H1 (cell line): Measurements from ENCODE around the gene MAN1C1. TPM values are rescaled to one million over a fixed set of nuclear protein-coding genes. Genes with fewer than 3 reads are reported as not detected.

Experiments used
- CTCF ChIA-PET: fragments of 300-600 bp; sonication (Branson Sonifier 250); formaldehyde crosslinking; loops from one replicate; lab custom pipeline; 2021; ENCODE audit not compliant: partially characterized antibody; lab: Charles Lee
- POLR2A ChIA-PET: fragments of 300-600 bp; sonication (Branson Sonifier 250); formaldehyde crosslinking; loops from one replicate; lab custom pipeline; 2021; ENCODE audit warnings: inconsistent platforms; ENCODE audit not compliant: partially characterized antibody; lab: Charles Lee
- DNase-seq, 2 experiments: peaks; one replicate each; pipeline versions ENCODE4 v3.0.0 to v3.0.0-alpha.2; 2010 to 2022; ENCODE audit warnings: low spot score in 2 of 2, low read depth in 1 of 2, mixed read lengths in 1 of 2
- FAIRE-seq: peaks from 2 replicates; lab custom pipeline; 2011; peaks lifted over from hg19 to GRCh38; lab: Jason Lieb, UNC
- H2AFZ ChIP-seq: 2 replicates; pipeline ENCODE4 v1.8.1; 2012; ENCODE audit warnings: low read length, inconsistent platforms
- H2AK5ac ChIP-seq: 2 replicates; pipeline ENCODE4 v1.6.1; 2013; ENCODE audit warnings: low read depth, low read length
- H2BK120ac ChIP-seq: replicated peaks from 2 replicates; pipeline ENCODE3; 2013; ENCODE audit warnings: low read depth, low read length, inconsistent platforms
- H2BK12ac ChIP-seq: 2 replicates; pipeline ENCODE4 v1.6.1; 2013; ENCODE audit warnings: low read depth, low read length
- H2BK15ac ChIP-seq: 2 replicates; pipeline ENCODE4 v1.6.1; 2013; ENCODE audit warnings: low read length
- H2BK20ac ChIP-seq: 2 replicates; pipeline ENCODE4 v1.6.1; 2013; ENCODE audit warnings: low read length
- H2BK5ac ChIP-seq: 2 replicates; pipeline ENCODE4 v1.6.1; 2013; ENCODE audit warnings: low read depth, low read length
- H3K14ac ChIP-seq: 2 replicates; pipeline ENCODE4 v1.6.1; 2013; ENCODE audit warnings: inconsistent platforms; ENCODE audit not compliant: insufficient read length
- H3K18ac ChIP-seq: 2 replicates; pipeline ENCODE4 v1.6.1; 2013; ENCODE audit warnings: low read length; ENCODE audit errors: extremely low read depth
- H3K23ac ChIP-seq: 2 replicates; pipeline ENCODE4 v1.6.1; 2013; ENCODE audit warnings: inconsistent platforms; ENCODE audit not compliant: insufficient read length
- H3K23me2 ChIP-seq: 2 replicates; pipeline ENCODE4 v1.6.1; 2013; ENCODE audit warnings: low read depth, low read length
- H3K27ac ChIP-seq: 2 replicates; pipeline ENCODE4 v1.6.1; 2011; ENCODE audit warnings: low read depth, low read length, inconsistent platforms
- H3K27me3 ChIP-seq, 4 experiments: replicated peaks in 1 of 4; 1 replicate in 1 of 4; 2 replicates in 3 of 4; pipeline versions ENCODE4 v1.6.1 to v1.8.1; 2011 to 2013; ENCODE audit warnings: low read length in 3 of 4, mild to moderate bottlenecking in 3 of 4, inconsistent platforms in 2 of 4, mixed read lengths in 2 of 4, moderate library complexity in 1 of 4; ENCODE audit not compliant: control insufficient read depth in 3 of 4, insufficient read depth in 3 of 4; ENCODE audit errors: extremely low read depth in 1 of 4
- H3K36me3 ChIP-seq, 4 experiments: 2 replicates each; pipeline versions ENCODE4 v1.6.1 to v1.8.1; 2011 to 2013; ENCODE audit warnings: mild to moderate bottlenecking in 4 of 4, low read length in 3 of 4, moderate library complexity in 2 of 4, control low read depth in 1 of 4, inconsistent platforms in 1 of 4; ENCODE audit not compliant: insufficient read depth in 4 of 4, control insufficient read depth in 2 of 4
- H3K4ac ChIP-seq: replicated peaks from 2 replicates; pipeline ENCODE3; 2013; ENCODE audit warnings: low read length, low read depth, mixed read lengths, inconsistent platforms; ENCODE audit not compliant: insufficient read length
- H3K4me1 ChIP-seq, 4 experiments: replicated peaks in 1 of 4; 1 replicate in 1 of 4; 2 replicates in 3 of 4; pipeline versions ENCODE4 v1.6.1 to v1.8.1; 2011 to 2013; ENCODE audit warnings: low read length in 3 of 4, inconsistent platforms in 2 of 4, mixed read lengths in 1 of 4; ENCODE audit not compliant: insufficient read depth in 4 of 4, control insufficient read depth in 3 of 4
- H3K4me2 ChIP-seq, 2 experiments: 2 replicates each; pipeline versions ENCODE4 v1.6.1 to v1.8.1; 2011 to 2013; ENCODE audit warnings: low read depth in 2 of 2, low read length in 2 of 2, control low read depth in 1 of 2, inconsistent platforms in 1 of 2, mild to moderate bottlenecking in 1 of 2; ENCODE audit not compliant: insufficient read depth in 1 of 2
- H3K4me3 ChIP-seq, 4 experiments: fragments of 200-600, 300-600 bp in 1 of 4; sonication (generic), shearing (Covaris generic), sonication (Bioruptor Twin) in 1 of 4; 2 replicates each; pipeline versions ENCODE4 v1.5.1 to v1.8.1; 2011 to 2016; ENCODE audit warnings: low read length in 4 of 4, low read depth in 3 of 4, control low read depth in 2 of 4, inconsistent platforms in 2 of 4, mild to moderate bottlenecking in 2 of 4, mixed read lengths in 1 of 4, moderate library complexity in 1 of 4; ENCODE audit not compliant: insufficient read depth in 2 of 4; ENCODE audit errors: extremely low read depth in 1 of 4
- H3K56ac ChIP-seq: replicated peaks from 2 replicates; pipeline ENCODE3; 2013; ENCODE audit warnings: low read depth, mild to moderate bottlenecking, mixed read lengths, low read length, inconsistent platforms; ENCODE audit not compliant: insufficient read length
- H3K79me1 ChIP-seq: 2 replicates; pipeline ENCODE4 v1.6.1; 2013; ENCODE audit warnings: low read depth, low read length, control low read depth
- H3K79me2 ChIP-seq, 2 experiments: 2 replicates each; pipeline versions ENCODE4 v1.6.1 to v1.8.1; 2012 to 2013; ENCODE audit warnings: low read length in 2 of 2, mild to moderate bottlenecking in 2 of 2, inconsistent platforms in 1 of 2; ENCODE audit not compliant: insufficient read depth in 2 of 2, control insufficient read depth in 1 of 2
- H3K9ac ChIP-seq, 4 experiments: replicated peaks in 1 of 4; 1 replicate in 1 of 4; 2 replicates in 3 of 4; pipeline versions ENCODE4 v1.6.1 to v1.8.1; 2011 to 2013; ENCODE audit warnings: low read depth in 3 of 4, low read length in 3 of 4, control low read depth in 2 of 4, mild to moderate bottlenecking in 2 of 4, moderate library complexity in 2 of 4, inconsistent platforms in 1 of 4; ENCODE audit errors: extremely low read depth in 1 of 4
- H3K9me3 ChIP-seq, 2 experiments: 2 replicates each; pipeline versions ENCODE4 v1.6.1 to v1.8.1; 2012 to 2013; ENCODE audit warnings: mild to moderate bottlenecking in 2 of 2, moderate library complexity in 2 of 2, control low read depth in 1 of 2, inconsistent platforms in 1 of 2, low read depth in 1 of 2, low read length in 1 of 2, mixed read lengths in 1 of 2; ENCODE audit not compliant: insufficient read depth in 2 of 2
- H4K20me1 ChIP-seq, 2 experiments: replicated peaks in 1 of 2; 2 replicates each; pipeline versions ENCODE3 to v1.8.1; 2011 to 2013; ENCODE audit warnings: inconsistent platforms in 2 of 2, low read length in 2 of 2, mild to moderate bottlenecking in 1 of 2; ENCODE audit not compliant: insufficient read depth in 2 of 2, control insufficient read depth in 1 of 2
- H4K5ac ChIP-seq: 2 replicates; pipeline ENCODE4 v1.6.1; 2013; ENCODE audit warnings: low read length, low read depth, mixed read lengths, inconsistent platforms; ENCODE audit not compliant: insufficient read length
- H4K8ac ChIP-seq: 2 replicates; pipeline ENCODE4 v1.8.0; 2013; ENCODE audit warnings: mild to moderate bottlenecking, moderate library complexity, low read length, inconsistent platforms; ENCODE audit not compliant: insufficient read depth; ENCODE audit errors: extremely low read depth
- H4K91ac ChIP-seq: replicated peaks from 2 replicates; pipeline ENCODE3; 2013; ENCODE audit warnings: low read length, mixed read lengths, inconsistent platforms; ENCODE audit not compliant: insufficient read length
- E2F6 ChIP-seq: IDR thresholded peaks from 2 replicates; pipeline ENCODE4 v1.6.1; 2012; ENCODE audit warnings: inconsistent platforms
- WGBS, 2 experiments: shearing (Covaris generic) in 1 of 2; methylation state at CpG; one replicate each; pipeline versions ENCODE4 v1.1.6 to v1.1.7; 2013 to 2015; ENCODE audit warnings: low lambda C conversion rate in 2 of 2, mixed read lengths in 2 of 2, inconsistent platforms in 1 of 2, low coverage in 1 of 2, missing lambda C conversion rate in 1 of 2; ENCODE audit not compliant: insufficient replicate concordance in 2 of 2, insufficient coverage in 1 of 2, insufficient read length in 1 of 2; ENCODE audit errors: extremely low coverage in 1 of 2, missing lambda C conversion rate in 1 of 2; 5-methylcytosine and 5-hydroxymethylcytosine counted together
- polyA plus RNA-seq, 7 experiments: library from polyadenylated mRNA; depleted of rRNA in 3 of 7; stranded (reverse) in 5 of 7; unstranded in 2 of 7; fragments of >200 nt in 5 of 7; fragments of 200-250 nt in 2 of 7; gene quantifications; 1 replicate in 5 of 7; 2 replicates in 1 of 7; 4 replicates in 1 of 7; pipeline versions ENCODE4 v1.2.1 to v1.2.3, GENCODE V29; 2011 to 2013; ENCODE audit warnings: missing spikeins in 2 of 7, mixed read lengths in 2 of 7
- total RNA-seq: library from RNA; stranded (reverse); fragmentation: NEBNext Ultra II Directional; extraction: Animal tissue kit (Norgen Biotek cat#: 25700); gene quantifications from 2 replicates; pipeline ENCODE4 v1.2.1, GENCODE V29; 2021
- TF ChIP-seq, protein P1 (sequence below): IDR thresholded peaks from 2 replicates; pipeline ENCODE4 v1.6.1; 2011; ENCODE audit warnings: low read depth, mild to moderate bottlenecking, low read length; ENCODE audit not compliant: insufficient read depth

The MAN1C1 gene
- total and polyA plus RNA-seq, 2 of the 8 experiments (the other 6 are each of a cell fraction or from before 2014, with no cell fraction given), result 7.8 to 15.2 TPM

- no peak overlapping the region for H3K23ac ChIP-seq
- DNase-seq, result no peak
- H3K27me3 ChIP-seq, result no peaks in the 10 kb centered on the region
- no peak overlapping the region for H2AFZ ChIP-seq
- no peaks in the 10 kb centered on the region for H4K20me1 ChIP-seq
- H2BK20ac ChIP-seq, result no peak overlapping the region
- no peak overlapping the region for H2BK12ac ChIP-seq
- no peak overlapping the region for H3K4ac ChIP-seq
- H3K18ac ChIP-seq, result no peak overlapping the region
- POLR2A ChIA-PET, result no interaction called here
- no peak overlapping the region for H4K8ac ChIP-seq
- WGBS, 2 experiments, result 88% methylated on average over 10 of the region's 11 CpGs; no CpG with 5 or more reads in 1 of the 2 experiments
- no peak overlapping the region for H3K4me3 ChIP-seq
- H3K79me1 ChIP-seq, result no peaks in the 10 kb centered on the region; the same call in 1 of the 2 replicates
- CTCF ChIA-PET, result interaction anchor here (0.6 to 2.5 kb wide), 12 partner anchors 9 to 122 kb away, joined by 3 to 17 read pairs (median 4); no protein-coding TSS in a partner anchor
- H3K56ac ChIP-seq, result no peak overlapping the region
- H3K9me3 ChIP-seq, result 0 out of 4 replicates have a peak, but pooled peaks cover 0 to 3% of the 10 kb centered on the region in 2 experiments
- H3K27ac ChIP-seq, result no peak overlapping the region
- H4K5ac ChIP-seq, result no peak overlapping the region
- H3K4me2 ChIP-seq, result no peak overlapping the region
- peaks cover 1 to 10% (median 4%) of the 10 kb centered on the region in 4 experiments; a peak in 5 of 7 replicates for H3K4me1 ChIP-seq
- no peak overlapping the region for H3K9ac ChIP-seq
- no peak overlapping the region for H3K14ac ChIP-seq
- H3K23me2 ChIP-seq, result no peaks in the 10 kb centered on the region
- no peaks in the 10 kb centered on the region for H3K79me2 ChIP-seq
- FAIRE-seq, result no peak
- no peak overlapping the region for H2AK5ac ChIP-seq
- no peak overlapping the region for H2BK5ac ChIP-seq
- no peaks in the 10 kb centered on the region for H3K36me3 ChIP-seq
- no peak overlapping the region for H4K91ac ChIP-seq
- TF ChIP-seq, protein P1, sequence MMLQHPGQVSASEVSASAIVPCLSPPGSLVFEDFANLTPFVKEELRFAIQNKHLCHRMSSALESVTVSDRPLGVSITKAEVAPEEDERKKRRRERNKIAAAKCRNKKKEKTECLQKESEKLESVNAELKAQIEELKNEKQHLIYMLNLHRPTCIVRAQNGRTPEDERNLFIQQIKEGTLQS, result no peak
- TF ChIP-seq E2F6, result no peak
- H2BK120ac ChIP-seq, result no peak overlapping the region
- H2BK15ac ChIP-seq, result no peak overlapping the region
Observed at GRCh38 chr1:25675729-25676476, 59.3 kb downstream of the MAN1C1 start.
